ENCODE data around the gene CABP7. TPM values are rescaled to one million over a fixed set of nuclear protein-coding genes. Genes with fewer than 3 reads are reported as not detected.

CABP7 gene
- total RNA-seq, 2 experiments from 2014 or later = 0.06 TPM; not detected in 1

DNA sequence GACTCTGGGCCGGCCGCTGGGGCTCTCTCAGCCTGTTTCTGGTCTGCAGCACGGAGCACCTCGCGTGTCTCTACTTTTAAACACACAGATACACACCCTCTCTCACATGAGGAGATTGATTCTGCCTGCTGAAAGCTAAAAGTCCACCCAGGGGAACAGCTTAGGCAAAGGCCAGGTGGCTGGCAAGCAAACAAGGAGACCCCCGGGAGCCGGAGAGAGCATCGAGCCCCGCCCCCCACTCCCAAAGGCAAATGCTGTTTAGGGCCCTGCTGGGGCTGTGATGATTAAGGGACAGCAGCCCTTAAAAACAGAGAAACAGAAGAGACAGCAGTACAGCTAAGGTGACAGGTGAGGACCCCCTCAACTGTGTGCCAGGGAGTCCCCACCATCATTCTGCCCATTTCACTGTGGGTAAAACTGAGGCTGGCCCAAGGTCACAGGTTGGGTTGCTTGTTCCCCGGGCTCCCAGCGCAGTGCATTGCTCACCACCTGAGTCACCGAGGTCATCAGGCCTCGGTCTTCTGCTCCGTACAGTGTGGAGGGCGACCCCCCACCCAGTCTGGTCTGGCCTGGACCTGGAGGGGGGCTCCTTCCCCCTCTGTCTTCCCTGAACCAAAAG is 6.8 kb downstream of the CABP7 start:
- H3K4me3 Mint-ChIP-seq = no peak overlapping the region

GRCh38 chr22:29727131-29727523 is 7.3 kb downstream of the CABP7 start:
- Mint-ChIP-seq H3K9me3 (no peaks in the 10 kb centered on the region), H3K27ac (no peak overlapping the region), H3K4me3 (no peak overlapping the region), H3K36me3 (no peaks in the 10 kb centered on the region), H3K27me3 (no peaks in the 10 kb centered on the region), H3K4me1 (no peaks in the 10 kb centered on the region)
- DNase-seq = peak; percentile 27

More for the DNA sequence above, 6.8 kb downstream of the CABP7 start:
- DNase-seq = no peak
- Mint-ChIP-seq H3K36me3 (no peaks in the 10 kb centered on the region), H3K27ac (no peak overlapping the region), H3K4me1 (no peaks in the 10 kb centered on the region), H3K27me3 (peaks cover 4% of the 10 kb centered on the region), H3K9me3 (no peaks in the 10 kb centered on the region)

- Mint-ChIP-seq H3K27me3 (no peaks in the 10 kb centered on the region), H3K4me1 (no peaks in the 10 kb centered on the region), H3K36me3 (no peaks in the 10 kb centered on the region), H3K4me3 (no peak overlapping the region), H3K27ac (no peak overlapping the region), H3K9me3 (no peaks in the 10 kb centered on the region)
- no peak for DNase-seq
Observed at GRCh38 chr22:29729161-29729560, 9.4 kb downstream of the CABP7 start.

GRCh38 chr22:29731058-29731850 is 11.5 kb downstream of the CABP7 start:
- Mint-ChIP-seq H3K36me3 (no peaks in the 10 kb centered on the region), H3K9me3 (no peaks in the 10 kb centered on the region), H3K4me1 (no peaks in the 10 kb centered on the region), H3K27ac (no peak overlapping the region), H3K27me3 (no peaks in the 10 kb centered on the region), H3K4me3 (no peak overlapping the region)
- no peak for DNase-seq

- Mint-ChIP-seq H3K4me1 (no peaks in the 10 kb centered on the region), H3K4me3 (no peak overlapping the region), H3K27me3 (no peaks in the 10 kb centered on the region), H3K27ac (no peak overlapping the region), H3K36me3 (no peaks in the 10 kb centered on the region), H3K9me3 (no peaks in the 10 kb centered on the region)
- no peak for DNase-seq
Observed at GRCh38 chr22:29732883-29733282, 13.1 kb downstream of the CABP7 start.

- H3K4me1 Mint-ChIP-seq = no peaks in the 10 kb centered on the region
- no peak for DNase-seq
- H3K4me3 Mint-ChIP-seq = no peak overlapping the region
- H3K27me3 Mint-ChIP-seq = no peaks in the 10 kb centered on the region
- H3K9me3 Mint-ChIP-seq = no peaks in the 10 kb centered on the region
- H3K27ac Mint-ChIP-seq = no peak overlapping the region
- H3K36me3 Mint-ChIP-seq = no peaks in the 10 kb centered on the region
Observed at GRCh38 chr22:29733362-29734201, 13.8 kb downstream of the CABP7 start.

GRCh38 chr22:29734406-29734805 is 14.6 kb downstream of the CABP7 start:
- no peaks in the 10 kb centered on the region for H3K4me1 Mint-ChIP-seq
- no peak for DNase-seq
- H3K36me3 Mint-ChIP-seq = no peaks in the 10 kb centered on the region
- H3K9me3 Mint-ChIP-seq = no peaks in the 10 kb centered on the region
- no peak overlapping the region for H3K27ac Mint-ChIP-seq
- H3K27me3 Mint-ChIP-seq = no peaks in the 10 kb centered on the region
- no peak overlapping the region for H3K4me3 Mint-ChIP-seq

DNA sequence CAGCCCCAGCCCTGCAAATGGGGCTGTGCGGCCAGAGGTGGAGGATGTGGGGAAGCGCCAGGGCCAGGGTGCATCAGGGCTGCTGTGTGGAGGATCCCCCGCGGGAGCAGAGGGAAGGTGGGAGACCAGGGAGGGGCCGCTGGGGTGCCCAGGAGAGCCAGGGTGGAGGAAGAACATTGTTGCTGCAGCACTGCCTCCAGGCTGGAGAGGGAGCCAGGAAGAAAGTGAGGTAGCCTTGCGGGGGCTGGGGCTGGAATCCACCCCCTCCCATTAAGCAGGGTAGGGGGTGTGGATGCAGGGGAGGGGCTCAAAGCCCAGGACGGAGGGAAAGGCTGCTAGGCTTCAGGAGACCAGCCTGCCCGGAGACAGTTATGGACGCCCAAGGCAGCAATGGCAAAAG is 15.0 kb downstream of the CABP7 start:
- no peaks in the 10 kb centered on the region for H3K9me3 Mint-ChIP-seq
- DNase-seq = no peak
- H3K4me1 Mint-ChIP-seq = no peaks in the 10 kb centered on the region
- H3K27ac Mint-ChIP-seq = no peak overlapping the region
- no peaks in the 10 kb centered on the region for H3K36me3 Mint-ChIP-seq
- no peaks in the 10 kb centered on the region for H3K27me3 Mint-ChIP-seq
- H3K4me3 Mint-ChIP-seq = no peak overlapping the region

DNA sequence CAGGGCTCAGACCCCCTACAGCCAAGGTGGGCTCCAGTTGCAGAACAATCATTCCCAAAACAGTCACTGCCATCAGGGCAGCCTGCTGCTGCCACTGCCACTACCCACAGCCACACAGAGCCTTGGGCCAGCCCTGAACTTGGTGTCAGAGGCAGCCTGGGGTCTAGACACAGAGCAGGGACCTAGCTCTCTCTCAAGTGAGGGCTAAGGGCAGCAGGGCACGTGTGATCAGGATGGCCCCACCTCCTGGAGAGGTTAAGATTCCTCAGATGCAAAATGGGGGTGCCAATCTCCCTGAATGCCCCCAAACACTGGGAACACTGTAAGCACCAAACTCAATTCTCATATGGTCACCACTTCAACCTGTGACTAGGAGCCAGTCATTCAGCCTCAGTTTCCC is 15.6 kb downstream of the CABP7 start:
- Mint-ChIP-seq H3K27ac (no peak overlapping the region), H3K9me3 (no peaks in the 10 kb centered on the region), H3K4me3 (no peak overlapping the region), H3K27me3 (no peaks in the 10 kb centered on the region), H3K36me3 (no peaks in the 10 kb centered on the region), H3K4me1 (no peaks in the 10 kb centered on the region)
- DNase-seq = no peak

GRCh38 chr22:29737251-29738117 is 17.7 kb downstream of the CABP7 start:
- Mint-ChIP-seq H3K27ac (no peak overlapping the region), H3K4me1 (peaks cover 3% of the 10 kb centered on the region), H3K36me3 (no peaks in the 10 kb centered on the region), H3K27me3 (no peaks in the 10 kb centered on the region), H3K4me3 (no peak overlapping the region), H3K9me3 (no peaks in the 10 kb centered on the region)
- DNase-seq = no peak

- H3K4me3 Mint-ChIP-seq = no peak overlapping the region
- H3K27ac Mint-ChIP-seq = no peak overlapping the region
- H3K4me1 Mint-ChIP-seq = peaks cover 3% of the 10 kb centered on the region
Observed at GRCh38 chr22:29738118-29738815, 18.5 kb downstream of the CABP7 start.

DNA sequence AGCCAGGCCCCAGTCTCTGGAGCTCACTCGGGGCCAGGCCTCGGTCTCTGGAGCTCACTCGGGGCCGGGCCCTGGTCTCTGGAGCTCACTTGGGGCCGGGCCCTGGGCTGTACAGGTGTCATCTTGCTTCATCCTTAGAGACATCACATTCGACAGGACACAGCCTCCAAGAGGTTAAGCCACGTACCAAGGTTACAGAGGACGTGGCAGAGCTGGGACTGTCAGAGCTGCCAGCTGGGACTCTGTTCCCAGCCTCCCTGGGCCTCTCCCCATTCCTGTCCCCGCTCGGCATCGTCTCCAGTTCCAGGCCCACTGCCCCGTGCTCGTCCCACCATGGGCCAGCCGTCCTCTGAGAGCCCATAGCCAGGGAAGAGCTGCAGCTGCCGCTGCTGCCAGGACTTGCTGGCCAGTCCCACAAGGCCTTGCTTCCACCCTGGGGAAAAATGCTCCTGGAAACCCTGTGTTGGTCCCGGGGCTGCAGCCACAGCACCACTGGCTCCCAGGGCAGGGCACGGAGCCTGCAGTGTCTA is 19.6 kb downstream of the CABP7 start:
- H3K27ac Mint-ChIP-seq = no peak overlapping the region
- no peak overlapping the region for H3K4me3 Mint-ChIP-seq
- H3K36me3 Mint-ChIP-seq = no peaks in the 10 kb centered on the region
- H3K9me3 Mint-ChIP-seq = no peaks in the 10 kb centered on the region
- peaks cover 3% of the 10 kb centered on the region for H3K4me1 Mint-ChIP-seq
- DNase-seq = no peak
- no peaks in the 10 kb centered on the region for H3K27me3 Mint-ChIP-seq

More at GRCh38 chr22:29738118-29738815, 18.5 kb downstream of the CABP7 start:
- Mint-ChIP-seq H3K27me3 (no peaks in the 10 kb centered on the region), H3K9me3 (no peaks in the 10 kb centered on the region), H3K36me3 (no peaks in the 10 kb centered on the region)
- no peak for DNase-seq

GRCh38 chr22:29740216-29740615 is 20.4 kb downstream of the CABP7 start:
- no peak for DNase-seq
- no peaks in the 10 kb centered on the region for H3K27me3 Mint-ChIP-seq
- H3K27ac Mint-ChIP-seq = no peak overlapping the region
- H3K4me3 Mint-ChIP-seq = no peak overlapping the region
- no peaks in the 10 kb centered on the region for H3K9me3 Mint-ChIP-seq
- no peaks in the 10 kb centered on the region for H3K36me3 Mint-ChIP-seq
- peaks cover 3% of the 10 kb centered on the region for H3K4me1 Mint-ChIP-seq

DNA sequence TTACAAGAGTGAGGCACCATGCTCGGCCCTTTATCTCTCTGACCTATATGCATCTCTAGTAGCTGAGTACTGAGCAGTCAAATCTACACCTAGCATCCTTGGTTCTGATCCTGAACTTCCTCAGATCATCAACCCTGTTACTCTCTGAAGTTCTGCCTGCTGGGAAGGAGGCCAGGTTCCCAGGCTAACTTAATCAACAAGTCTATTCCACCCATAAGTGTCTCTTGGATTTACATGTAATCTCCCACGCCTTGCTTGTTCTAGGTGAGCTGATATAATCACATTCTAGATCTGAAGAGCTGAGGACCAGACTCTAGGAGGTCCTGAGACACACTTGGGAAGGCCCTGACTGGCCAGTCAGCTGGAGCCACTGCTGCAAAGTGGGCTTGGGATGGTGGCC is 22.1 kb downstream of the CABP7 start:
- H3K4me3 Mint-ChIP-seq = no peak overlapping the region
- peaks cover 2% of the 10 kb centered on the region for H3K36me3 Mint-ChIP-seq
- peaks cover 3% of the 10 kb centered on the region for H3K4me1 Mint-ChIP-seq
- no peaks in the 10 kb centered on the region for H3K9me3 Mint-ChIP-seq
- H3K27ac Mint-ChIP-seq = no peak overlapping the region
- H3K27me3 Mint-ChIP-seq = no peaks in the 10 kb centered on the region
- no peak for DNase-seq
